KMS-11 (cell line): Measurements from ENCODE around the gene GPBP1L1.
"Not testable (repeated sequence)": the region's sequence is repeated elsewhere in the genome, so short reads cannot be mapped to it uniquely, and the experiment has no call there.

Source experiments
- H2AFZ ChIP-seq: fragments of 200-600 bp; sonication (generic); 2 replicates; pipeline ENCODE4 v1.6.1; 2016; ENCODE audit warnings: antibody characterized with exemption, mixed run types, low read depth
- H3K27ac ChIP-seq: fragments of 200-600 bp; sonication (generic); 2 replicates; pipeline ENCODE4 v1.6.1; 2016; ENCODE audit warnings: mild to moderate bottlenecking, mixed run types
- H3K27me3 ChIP-seq: fragments of 200-600 bp; sonication (generic); 2 replicates; pipeline ENCODE4 v1.6.1; 2017; ENCODE audit warnings: mild to moderate bottlenecking, low read depth, mixed run types, moderate library complexity; ENCODE audit not compliant: insufficient read depth
- H3K36me3 ChIP-seq: fragments of 200-600 bp; sonication (generic); 2 replicates; pipeline ENCODE4 v1.6.1; 2017; ENCODE audit warnings: mild to moderate bottlenecking, mixed run types; ENCODE audit not compliant: insufficient read depth
- H3K4me1 ChIP-seq: fragments of 200-600 bp; sonication (generic); 2 replicates; pipeline ENCODE4 v1.6.1; 2016; ENCODE audit warnings: mild to moderate bottlenecking, low read depth, mixed run types; ENCODE audit not compliant: poor library complexity, severe bottlenecking
- H3K4me2 ChIP-seq: fragments of 200-600 bp; sonication (generic); 2 replicates; pipeline ENCODE4 v1.7.0; 2016; ENCODE audit warnings: mild to moderate bottlenecking, mixed run types
- H3K4me3 ChIP-seq: fragments of 200-600 bp; sonication (generic); IDR thresholded peaks from 2 replicates; pipeline ENCODE4 v1.6.1; 2017; ENCODE audit warnings: low read depth, low read length, mixed read lengths; ENCODE audit not compliant: insufficient read depth
- H3K79me2 ChIP-seq: fragments of 200-600 bp; sonication (generic); 2 replicates; pipeline ENCODE4 v1.6.1; 2016; ENCODE audit warnings: low read depth, mixed run types; ENCODE audit not compliant: insufficient read depth
- H3K9ac ChIP-seq: fragments of 200-600 bp; sonication (generic); 2 replicates; pipeline ENCODE4 v1.6.1; 2016; ENCODE audit warnings: mild to moderate bottlenecking, mixed run types
- H4K20me1 ChIP-seq: fragments of 200-600 bp; sonication (generic); 2 replicates; pipeline ENCODE4 v1.6.1; 2016; ENCODE audit warnings: mild to moderate bottlenecking, mixed run types; ENCODE audit not compliant: insufficient read depth
- TF ChIP-seq, protein P1 (sequence below): fragments of 200-600 bp; sonication (generic); conservative IDR thresholded peaks from 2 replicates; pipeline ENCODE4 v1.6.1; 2017; ENCODE audit warnings: low read depth, mild to moderate bottlenecking, antibody characterized with exemption, low read length, moderate library complexity, mixed read lengths

GPBP1L1 gene, protein sequence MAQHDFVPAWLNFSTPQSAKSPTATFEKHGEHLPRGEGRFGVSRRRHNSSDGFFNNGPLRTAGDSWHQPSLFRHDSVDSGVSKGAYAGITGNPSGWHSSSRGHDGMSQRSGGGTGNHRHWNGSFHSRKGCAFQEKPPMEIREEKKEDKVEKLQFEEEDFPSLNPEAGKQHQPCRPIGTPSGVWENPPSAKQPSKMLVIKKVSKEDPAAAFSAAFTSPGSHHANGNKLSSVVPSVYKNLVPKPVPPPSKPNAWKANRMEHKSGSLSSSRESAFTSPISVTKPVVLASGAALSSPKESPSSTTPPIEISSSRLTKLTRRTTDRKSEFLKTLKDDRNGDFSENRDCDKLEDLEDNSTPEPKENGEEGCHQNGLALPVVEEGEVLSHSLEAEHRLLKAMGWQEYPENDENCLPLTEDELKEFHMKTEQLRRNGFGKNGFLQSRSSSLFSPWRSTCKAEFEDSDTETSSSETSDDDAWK

DNA sequence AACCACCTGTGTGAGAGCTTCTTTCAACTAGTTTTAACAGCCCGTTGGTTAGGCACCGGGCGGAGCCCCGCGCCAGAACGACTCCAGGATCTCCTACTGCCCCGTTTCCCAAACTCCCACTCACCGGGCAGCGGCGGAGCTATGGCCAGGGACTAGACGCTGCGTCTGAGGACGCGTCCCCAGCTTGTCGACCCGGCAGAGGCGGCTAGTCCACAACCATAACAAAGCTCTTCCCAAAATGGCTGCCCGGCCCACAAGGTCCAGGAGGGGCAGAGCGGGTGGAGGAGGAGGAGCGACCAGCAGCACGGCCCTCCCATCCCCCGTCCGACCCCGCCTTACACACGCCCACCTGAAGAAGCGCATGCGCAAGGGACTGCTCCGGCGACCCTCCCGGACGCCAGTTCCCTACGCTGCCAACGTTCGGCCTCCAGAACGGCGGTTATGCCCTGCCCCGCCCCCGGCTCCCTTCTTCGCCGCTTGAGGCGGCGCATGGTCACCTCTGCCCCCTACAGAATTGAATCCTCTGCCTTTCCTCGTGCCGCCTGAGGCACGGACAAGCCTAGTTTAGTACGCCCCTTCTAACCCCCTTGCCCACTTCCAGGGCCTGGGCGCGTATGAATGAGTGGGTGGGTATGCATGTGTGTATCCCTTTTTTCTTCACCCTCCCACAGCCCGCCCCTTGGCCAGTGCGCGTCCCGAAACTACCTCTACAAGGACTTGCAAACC lies at the start of gene GPBP1L1:
Gene GPBP1L1, minus strand, starts transcription at position 246 of the 726 bp plus-strand sequence. CDS start 27,446 bp downstream, outside the sequence.
- H3K79me2 ChIP-seq = peaks cover 79% of the 10 kb centered on the region
- H3K4me3 ChIP-seq = peak within 1 kb of the TSS; percentile 81
- TF ChIP-seq, protein P1, sequence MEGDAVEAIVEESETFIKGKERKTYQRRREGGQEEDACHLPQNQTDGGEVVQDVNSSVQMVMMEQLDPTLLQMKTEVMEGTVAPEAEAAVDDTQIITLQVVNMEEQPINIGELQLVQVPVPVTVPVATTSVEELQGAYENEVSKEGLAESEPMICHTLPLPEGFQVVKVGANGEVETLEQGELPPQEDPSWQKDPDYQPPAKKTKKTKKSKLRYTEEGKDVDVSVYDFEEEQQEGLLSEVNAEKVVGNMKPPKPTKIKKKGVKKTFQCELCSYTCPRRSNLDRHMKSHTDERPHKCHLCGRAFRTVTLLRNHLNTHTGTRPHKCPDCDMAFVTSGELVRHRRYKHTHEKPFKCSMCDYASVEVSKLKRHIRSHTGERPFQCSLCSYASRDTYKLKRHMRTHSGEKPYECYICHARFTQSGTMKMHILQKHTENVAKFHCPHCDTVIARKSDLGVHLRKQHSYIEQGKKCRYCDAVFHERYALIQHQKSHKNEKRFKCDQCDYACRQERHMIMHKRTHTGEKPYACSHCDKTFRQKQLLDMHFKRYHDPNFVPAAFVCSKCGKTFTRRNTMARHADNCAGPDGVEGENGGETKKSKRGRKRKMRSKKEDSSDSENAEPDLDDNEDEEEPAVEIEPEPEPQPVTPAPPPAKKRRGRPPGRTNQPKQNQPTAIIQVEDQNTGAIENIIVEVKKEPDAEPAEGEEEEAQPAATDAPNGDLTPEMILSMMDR = no peak
- H3K27me3 ChIP-seq = no peaks in the 10 kb centered on the region
- peak within 1 kb of the TSS; percentile 98 for H3K4me2 ChIP-seq
- H3K9ac ChIP-seq = peak within 1 kb of the TSS; percentile 83
- H3K4me1 ChIP-seq = peaks cover 33% of the 10 kb centered on the region
- peak within 1 kb of the TSS; percentile 89 for H3K27ac ChIP-seq
- peaks cover 14% of the 10 kb centered on the region; the same call in 1 of the 2 replicates for H4K20me1 ChIP-seq
- no peaks in the 10 kb centered on the region for H3K36me3 ChIP-seq
- peak within 1 kb of the TSS; percentile 70 for H2AFZ ChIP-seq

DNA sequence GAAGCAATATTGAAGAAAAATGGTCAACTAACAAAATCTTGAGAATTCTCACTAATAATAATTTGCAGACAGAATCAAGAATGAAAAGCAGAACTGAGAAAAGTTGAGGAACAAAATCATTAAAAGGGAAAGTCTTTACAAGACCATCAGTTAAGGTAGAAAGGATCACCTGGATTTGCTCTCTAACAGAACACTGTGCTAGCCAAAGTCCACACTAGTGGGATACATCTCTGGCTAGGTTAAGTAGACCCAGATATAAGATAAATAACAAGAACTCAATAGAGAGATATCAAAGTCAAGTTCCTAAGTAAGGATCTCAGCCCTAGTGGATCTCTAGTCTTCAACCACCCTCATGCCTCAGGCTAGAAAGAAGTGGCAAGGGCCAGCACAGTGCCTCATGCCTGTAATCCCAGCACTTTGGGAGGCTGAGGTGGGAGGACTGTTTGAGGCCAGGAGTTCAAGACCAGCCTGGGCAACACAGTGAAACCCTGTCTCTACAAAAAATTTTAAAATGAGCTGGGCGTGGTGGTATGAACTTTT lies 44.5 kb upstream of the GPBP1L1 start:
- no peak overlapping the region for H2AFZ ChIP-seq
- no peaks in the 10 kb centered on the region for H4K20me1 ChIP-seq
- no peaks in the 10 kb centered on the region for H3K79me2 ChIP-seq
- H3K9ac ChIP-seq = no peak overlapping the region
- H3K4me3 ChIP-seq = no peak overlapping the region
- H3K27ac ChIP-seq = no peak overlapping the region
- H3K4me2 ChIP-seq = no peak overlapping the region
- H3K4me1 ChIP-seq = no peaks in the 10 kb centered on the region
- TF ChIP-seq, protein P1 = no peak
- H3K36me3 ChIP-seq = no peaks in the 10 kb centered on the region
- H3K27me3 ChIP-seq = no peaks in the 10 kb centered on the region

DNA sequence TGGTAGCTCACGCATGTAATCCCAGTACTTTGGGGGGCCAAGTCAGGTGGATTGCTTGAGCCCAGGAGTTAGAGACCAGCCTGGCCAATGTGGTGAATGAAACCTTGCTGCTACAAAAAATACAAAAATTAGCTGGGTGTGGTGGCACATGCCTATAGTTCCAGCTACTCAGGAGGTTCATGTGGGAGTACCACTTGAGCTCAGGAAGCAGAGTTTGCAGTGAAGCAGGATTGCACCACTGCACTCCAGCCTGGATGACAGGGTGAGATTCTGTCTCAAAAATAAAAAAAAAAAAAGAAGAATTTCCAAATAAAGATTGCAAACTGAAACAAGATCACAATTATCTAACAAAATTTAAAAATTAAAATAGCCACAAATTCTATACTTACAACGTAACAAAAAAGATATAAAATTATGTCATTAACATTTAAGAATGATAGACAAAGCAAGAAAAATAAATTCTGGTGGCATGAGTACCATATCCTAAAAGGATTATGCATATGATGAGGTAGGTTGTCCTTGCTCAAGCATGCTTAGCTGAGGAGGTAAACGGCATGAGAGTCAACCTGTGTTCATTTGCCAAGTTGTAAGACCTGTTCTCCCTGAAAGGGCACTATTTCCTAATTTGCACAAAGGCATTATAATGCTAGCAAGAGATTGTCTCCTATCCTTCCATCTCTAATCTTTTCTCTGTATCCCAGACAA lies 43.9 kb upstream of the GPBP1L1 start:
- H3K36me3 ChIP-seq = no peaks in the 10 kb centered on the region
- no peak overlapping the region for H2AFZ ChIP-seq
- no peak overlapping the region for H3K4me2 ChIP-seq
- no peak overlapping the region for H3K4me3 ChIP-seq
- no peaks in the 10 kb centered on the region for H3K79me2 ChIP-seq
- no peak overlapping the region for H3K27ac ChIP-seq
- TF ChIP-seq, protein P1 = no peak
- no peaks in the 10 kb centered on the region for H3K4me1 ChIP-seq
- no peak overlapping the region for H3K9ac ChIP-seq
- H3K27me3 ChIP-seq = no peaks in the 10 kb centered on the region
- no peaks in the 10 kb centered on the region for H4K20me1 ChIP-seq

DNA sequence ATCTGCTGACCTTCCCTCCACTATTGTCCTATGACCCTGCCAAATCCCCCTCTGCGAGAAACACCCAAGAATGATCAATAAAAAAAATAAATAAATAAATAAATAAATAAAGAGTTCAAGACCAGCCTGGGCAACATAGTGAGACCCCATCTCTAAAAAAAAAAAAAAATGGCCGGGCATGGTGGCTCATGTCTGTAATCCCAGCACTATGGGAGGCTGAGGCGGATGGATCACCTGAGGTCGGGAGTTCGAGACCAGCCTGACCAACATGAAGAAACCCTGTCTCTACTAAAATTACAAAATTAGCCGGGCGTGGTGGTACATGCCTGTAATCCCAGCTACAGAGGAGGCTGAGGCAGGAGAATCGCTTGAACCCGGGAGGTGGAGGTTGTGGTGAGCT lies 39.7 kb upstream of the GPBP1L1 start:
- not testable (repeated sequence) for H3K4me1 ChIP-seq, H4K20me1 ChIP-seq, H3K4me2 ChIP-seq, H3K4me3 ChIP-seq, H3K36me3 ChIP-seq, H3K27me3 ChIP-seq, H3K9ac ChIP-seq, H3K79me2 ChIP-seq, H3K27ac ChIP-seq, H2AFZ ChIP-seq
